Tibial artery (tissue), 4 donors: ENCODE results near the gene MIGA2.

Source experiments
- DNase-seq, 2 donors: peaks; one replicate each; pipeline ENCODE4 v3.0.0-alpha.2; 2019
- H3K27ac ChIP-seq, 2 donors: fragments of 200-600 bp; sonication (generic) in 1 of 2; 1 replicate in 1 of 2; 2 replicates in 1 of 2; pipeline ENCODE4 v1.5.1; 2018 to 2019; ENCODE audit warnings: mild to moderate bottlenecking in 1 of 2
- H3K27me3 ChIP-seq, 2 donors: fragments of 200-600 bp; sonication (generic) in 1 of 2; one replicate each; pipeline versions ENCODE4 v1.5.1 to v1.6.0; 2016 to 2019
- H3K36me3 ChIP-seq, 3 donors: fragments of 200-600 bp; sonication (generic) in 2 of 3; one replicate each; pipeline ENCODE4 v1.5.1; 2016 to 2019; ENCODE audit warnings: mild to moderate bottlenecking in 2 of 3
- H3K4me1 ChIP-seq, 4 donors: fragments of 200-600 bp; sonication (generic) in 2 of 4; 1 replicate in 3 of 4; 2 replicates in 1 of 4; pipeline ENCODE4 v1.5.1; 2016 to 2019
- H3K4me3 ChIP-seq, 2 donors: fragments of 200-600 bp; sonication (generic) in 1 of 2; 1 replicate in 1 of 2; 2 replicates in 1 of 2; pipeline ENCODE4 v1.5.1; 2018 to 2019; ENCODE audit warnings: mild to moderate bottlenecking in 2 of 2
- H3K9me3 ChIP-seq, 3 donors: fragments of 200-600 bp; sonication (generic) in 1 of 3; one replicate each; pipeline ENCODE4 v1.5.1; 2016 to 2019
- intact Hi-C: fragments of 100-400 bp; cut with DNase I; formaldehyde crosslinking; loops from one replicate; pipeline ENCODE4 v1.15.0; 2023; ENCODE audit warnings: low total_unique reads
- TF ChIP-seq, protein P1 (sequence below), 2 experiments: fragments of 200-600 bp in 1 of 2; fragments of 450-650 bp in 1 of 2; IDR thresholded peaks; one replicate each; pipeline ENCODE4 v1.5.1; 2017 to 2019; ENCODE audit warnings: antibody characterized with exemption in 2 of 2, mild to moderate bottlenecking in 1 of 2, moderate library complexity in 1 of 2

The MIGA2 gene

DNA sequence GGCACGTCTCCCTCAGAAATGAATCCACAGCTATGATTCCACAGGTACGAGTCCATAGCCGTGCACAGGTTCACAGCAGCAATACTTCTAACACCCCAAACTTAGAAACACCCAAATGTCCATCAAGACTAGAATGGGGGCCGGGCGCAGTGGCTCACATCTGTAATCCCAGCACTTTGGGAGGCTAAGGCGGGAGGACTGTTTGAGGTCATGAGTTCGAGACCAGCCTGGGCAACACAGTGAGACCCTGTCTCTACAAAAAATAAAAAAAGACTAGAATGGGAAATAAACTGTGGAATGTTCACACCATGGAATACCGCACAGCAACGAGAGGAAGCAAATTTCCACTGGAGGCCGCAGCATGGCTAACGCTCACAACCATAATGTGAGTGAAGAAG lies 40.2 kb downstream of the MIGA2 start:
- Histone ChIP-seq H3K27ac (no peak overlapping the region), H3K9me3 (no peaks in the 10 kb centered on the region), H3K27me3 (no peaks in the 10 kb centered on the region), H3K36me3 (peaks cover 0 to 6% (median 0%) of the 10 kb centered on the region in 3 donors), H3K4me3 (no peak overlapping the region), H3K4me1 (peaks cover 0 to 12% (median 6%) of the 10 kb centered on the region in 4 donors)
- TF ChIP-seq, protein P1, sequence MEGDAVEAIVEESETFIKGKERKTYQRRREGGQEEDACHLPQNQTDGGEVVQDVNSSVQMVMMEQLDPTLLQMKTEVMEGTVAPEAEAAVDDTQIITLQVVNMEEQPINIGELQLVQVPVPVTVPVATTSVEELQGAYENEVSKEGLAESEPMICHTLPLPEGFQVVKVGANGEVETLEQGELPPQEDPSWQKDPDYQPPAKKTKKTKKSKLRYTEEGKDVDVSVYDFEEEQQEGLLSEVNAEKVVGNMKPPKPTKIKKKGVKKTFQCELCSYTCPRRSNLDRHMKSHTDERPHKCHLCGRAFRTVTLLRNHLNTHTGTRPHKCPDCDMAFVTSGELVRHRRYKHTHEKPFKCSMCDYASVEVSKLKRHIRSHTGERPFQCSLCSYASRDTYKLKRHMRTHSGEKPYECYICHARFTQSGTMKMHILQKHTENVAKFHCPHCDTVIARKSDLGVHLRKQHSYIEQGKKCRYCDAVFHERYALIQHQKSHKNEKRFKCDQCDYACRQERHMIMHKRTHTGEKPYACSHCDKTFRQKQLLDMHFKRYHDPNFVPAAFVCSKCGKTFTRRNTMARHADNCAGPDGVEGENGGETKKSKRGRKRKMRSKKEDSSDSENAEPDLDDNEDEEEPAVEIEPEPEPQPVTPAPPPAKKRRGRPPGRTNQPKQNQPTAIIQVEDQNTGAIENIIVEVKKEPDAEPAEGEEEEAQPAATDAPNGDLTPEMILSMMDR (IDR thresholded peaks at IDR 0.05) = no peak
- DNase-seq = no peak
- intact Hi-C loops = no loop called here

DNA sequence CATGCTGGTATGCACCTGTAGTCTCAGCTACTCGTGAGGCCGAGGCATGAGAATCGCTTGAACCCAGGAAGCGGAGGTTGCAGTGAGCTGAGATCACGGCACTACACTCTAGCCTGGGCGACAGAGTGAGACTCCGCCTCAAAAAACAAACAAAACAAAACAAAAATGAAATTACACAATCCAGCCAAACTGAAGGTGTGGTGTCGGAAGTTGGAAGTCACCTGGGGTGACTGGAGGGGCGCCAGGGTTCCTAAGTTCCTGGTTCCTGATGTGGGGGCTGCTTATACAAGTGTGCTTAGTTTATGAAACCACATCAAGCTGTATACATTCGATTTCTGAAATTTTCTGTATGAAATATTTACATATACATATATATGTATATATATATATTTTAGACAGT lies 40.8 kb downstream of the MIGA2 start:
- TF ChIP-seq, protein P1 (IDR thresholded peaks at IDR 0.05) = no peak
- Histone ChIP-seq H3K4me3 (no peak overlapping the region), H3K4me1 (peaks cover 0 to 18% (median 12%) of the 10 kb centered on the region in 4 donors), H3K27ac (no peak overlapping the region), H3K27me3 (no peaks in the 10 kb centered on the region), H3K36me3 (no peaks in the 10 kb centered on the region), H3K9me3 (no peaks in the 10 kb centered on the region)
- intact Hi-C loops = no loop called here
- no peak for DNase-seq

DNA sequence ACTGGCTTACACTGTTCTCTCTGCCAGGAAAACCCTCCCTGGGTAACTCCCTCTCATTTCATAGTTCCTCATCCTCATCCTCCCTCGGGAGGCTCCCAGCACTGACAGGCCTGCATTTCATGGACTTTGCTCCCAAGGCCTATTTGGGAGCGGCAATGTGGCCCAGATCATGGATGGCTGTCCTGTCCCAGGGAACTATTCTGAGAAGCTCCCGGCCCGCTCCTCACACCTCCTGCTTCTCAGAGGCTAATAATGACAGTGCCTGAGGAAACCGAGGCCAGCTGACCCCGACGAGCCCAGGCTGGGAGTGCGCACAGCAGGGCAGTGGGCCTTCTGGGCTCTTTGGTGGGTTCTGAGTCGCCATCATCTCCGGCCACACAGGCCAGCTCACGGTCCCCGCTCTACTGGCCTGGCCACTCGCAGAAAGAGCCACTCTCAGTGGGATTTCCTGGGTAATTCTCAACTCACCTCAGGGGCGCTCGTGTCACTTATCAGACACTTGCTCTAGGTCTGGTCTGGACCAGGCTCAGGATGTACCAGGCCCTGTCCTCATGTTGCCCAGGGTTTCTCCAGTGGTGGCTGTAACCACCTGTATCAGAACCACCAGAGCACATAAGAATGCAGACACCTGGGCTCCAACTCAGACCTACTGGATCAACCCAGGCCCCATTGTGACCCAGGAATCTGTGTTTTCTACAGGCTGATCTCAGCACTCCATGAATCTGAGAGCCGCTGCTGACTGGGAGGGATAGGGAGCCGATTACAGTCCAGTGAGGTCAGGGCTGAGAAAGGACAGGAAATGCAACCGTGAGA lies 42.5 kb downstream of the MIGA2 start:
- TF ChIP-seq, protein P1 (IDR thresholded peaks at IDR 0.05) = no peak
- H3K27ac ChIP-seq = no peak overlapping the region
- intact Hi-C loops = no loop called here
- H3K4me3 ChIP-seq = no peak overlapping the region
- H3K9me3 ChIP-seq = no peaks in the 10 kb centered on the region
- peak in 1 of 2 donors; percentile 59 for DNase-seq
- H3K36me3 ChIP-seq = no peaks in the 10 kb centered on the region
- H3K27me3 ChIP-seq = no peaks in the 10 kb centered on the region
- peaks cover 0 to 23% (median 16%) of the 10 kb centered on the region in 4 donors for H3K4me1 ChIP-seq

DNA sequence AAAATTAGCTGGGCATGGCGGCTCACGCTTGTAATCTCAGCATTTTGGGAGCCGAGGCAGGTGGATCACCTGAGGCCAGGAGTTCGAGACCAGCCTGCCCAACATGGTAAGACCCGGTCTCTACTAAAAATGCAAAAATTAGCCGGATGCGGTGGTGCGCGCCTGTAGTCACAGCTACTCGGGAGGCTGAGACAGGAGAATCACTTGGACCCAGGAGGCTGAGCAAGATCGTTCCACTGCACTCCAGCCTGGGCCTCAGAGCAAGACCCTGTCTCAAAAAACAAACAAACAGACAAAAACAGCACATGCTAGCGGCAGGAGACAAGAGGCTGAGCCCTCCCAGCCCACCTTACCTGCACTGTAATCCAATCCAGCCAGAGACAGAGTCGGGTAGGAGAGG lies 43.4 kb downstream of the MIGA2 start:
- peaks cover 0 to 23% (median 16%) of the 10 kb centered on the region in 4 donors for H3K4me1 ChIP-seq
- TF ChIP-seq, protein P1 (IDR thresholded peaks at IDR 0.05) = no peak
- H3K4me3 ChIP-seq = no peak overlapping the region
- no peak overlapping the region for H3K27ac ChIP-seq
- intact Hi-C loops = no loop called here
- peak in 1 of 2 donors; percentile 57 for DNase-seq
- H3K9me3 ChIP-seq = no peaks in the 10 kb centered on the region
- H3K36me3 ChIP-seq = peaks cover 0 to 7% (median 2%) of the 10 kb centered on the region in 3 donors
- H3K27me3 ChIP-seq = no peaks in the 10 kb centered on the region

DNA sequence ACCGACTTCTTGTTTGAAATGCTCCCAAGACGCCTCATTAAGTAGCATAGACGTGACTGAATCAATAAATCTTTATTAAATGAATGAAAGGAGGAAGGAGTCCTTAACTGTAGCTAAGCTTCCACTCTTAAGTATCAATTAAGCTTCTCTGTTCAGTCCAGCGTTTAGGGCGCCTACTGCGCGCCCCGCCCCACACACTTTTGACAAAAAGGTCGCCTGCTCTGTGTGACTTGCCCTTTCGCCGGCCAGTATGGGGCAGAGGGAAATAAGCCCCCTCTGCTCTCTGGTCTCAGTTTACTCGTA lies 43.8 kb downstream of the MIGA2 start:
- Histone ChIP-seq H3K36me3 (peaks cover 3 to 11% (median 6%) of the 10 kb centered on the region in 3 donors), H3K4me3 (peak overlapping the region; percentile 79 to 93), H3K27ac (peak overlapping the region; percentile 43 to 61), H3K4me1 (peaks cover 0 to 23% (median 16%) of the 10 kb centered on the region in 4 donors), H3K27me3 (no peaks in the 10 kb centered on the region), H3K9me3 (no peaks in the 10 kb centered on the region)
- DNase-seq = no peak
- intact Hi-C loops = no loop called here
- TF ChIP-seq, protein P1 (IDR thresholded peaks at IDR 0.05) = no peak
